KMS-11 (cell line): ENCODE data around the gene BBOX1.

ENCODE experiments used
- H2AFZ ChIP-seq: fragments of 200-600 bp; sonication (generic); 2 replicates; pipeline ENCODE4 v1.6.1; 2016; ENCODE audit warnings: antibody characterized with exemption, mixed run types, low read depth
- H3K27ac ChIP-seq: fragments of 200-600 bp; sonication (generic); 2 replicates; pipeline ENCODE4 v1.6.1; 2016; ENCODE audit warnings: mild to moderate bottlenecking, mixed run types
- H3K27me3 ChIP-seq: fragments of 200-600 bp; sonication (generic); 2 replicates; pipeline ENCODE4 v1.6.1; 2017; ENCODE audit warnings: mild to moderate bottlenecking, low read depth, mixed run types, moderate library complexity; ENCODE audit not compliant: insufficient read depth
- H3K36me3 ChIP-seq: fragments of 200-600 bp; sonication (generic); 2 replicates; pipeline ENCODE4 v1.6.1; 2017; ENCODE audit warnings: mild to moderate bottlenecking, mixed run types; ENCODE audit not compliant: insufficient read depth
- H3K4me1 ChIP-seq: fragments of 200-600 bp; sonication (generic); 2 replicates; pipeline ENCODE4 v1.6.1; 2016; ENCODE audit warnings: mild to moderate bottlenecking, low read depth, mixed run types; ENCODE audit not compliant: poor library complexity, severe bottlenecking
- H3K4me2 ChIP-seq: fragments of 200-600 bp; sonication (generic); 2 replicates; pipeline ENCODE4 v1.7.0; 2016; ENCODE audit warnings: mild to moderate bottlenecking, mixed run types
- H3K4me3 ChIP-seq: fragments of 200-600 bp; sonication (generic); IDR thresholded peaks from 2 replicates; pipeline ENCODE4 v1.6.1; 2017; ENCODE audit warnings: low read depth, low read length, mixed read lengths; ENCODE audit not compliant: insufficient read depth
- H3K79me2 ChIP-seq: fragments of 200-600 bp; sonication (generic); 2 replicates; pipeline ENCODE4 v1.6.1; 2016; ENCODE audit warnings: low read depth, mixed run types; ENCODE audit not compliant: insufficient read depth
- H3K9ac ChIP-seq: fragments of 200-600 bp; sonication (generic); 2 replicates; pipeline ENCODE4 v1.6.1; 2016; ENCODE audit warnings: mild to moderate bottlenecking, mixed run types
- H4K20me1 ChIP-seq: fragments of 200-600 bp; sonication (generic); 2 replicates; pipeline ENCODE4 v1.6.1; 2016; ENCODE audit warnings: mild to moderate bottlenecking, mixed run types; ENCODE audit not compliant: insufficient read depth
- CTCF ChIP-seq: fragments of 200-600 bp; sonication (generic); conservative IDR thresholded peaks from 2 replicates; pipeline ENCODE4 v1.6.1; 2017; ENCODE audit warnings: low read depth, mild to moderate bottlenecking, antibody characterized with exemption, low read length, moderate library complexity, mixed read lengths

Gene BBOX1

GRCh38 chr11:27076121-27076589, 35.5 kb downstream of the BBOX1 start:
- Histone ChIP-seq H3K36me3 (no peaks in the 10 kb centered on the region), H3K27me3 (no peaks in the 10 kb centered on the region), H3K4me3 (no peak overlapping the region), H3K9ac (no peak overlapping the region), H4K20me1 (no peaks in the 10 kb centered on the region), H3K4me2 (no peak overlapping the region), H3K79me2 (no peaks in the 10 kb centered on the region), H3K4me1 (no peaks in the 10 kb centered on the region), H2AFZ (no peak overlapping the region), H3K27ac (no peak overlapping the region)
- TF ChIP-seq CTCF = no peak

DNA sequence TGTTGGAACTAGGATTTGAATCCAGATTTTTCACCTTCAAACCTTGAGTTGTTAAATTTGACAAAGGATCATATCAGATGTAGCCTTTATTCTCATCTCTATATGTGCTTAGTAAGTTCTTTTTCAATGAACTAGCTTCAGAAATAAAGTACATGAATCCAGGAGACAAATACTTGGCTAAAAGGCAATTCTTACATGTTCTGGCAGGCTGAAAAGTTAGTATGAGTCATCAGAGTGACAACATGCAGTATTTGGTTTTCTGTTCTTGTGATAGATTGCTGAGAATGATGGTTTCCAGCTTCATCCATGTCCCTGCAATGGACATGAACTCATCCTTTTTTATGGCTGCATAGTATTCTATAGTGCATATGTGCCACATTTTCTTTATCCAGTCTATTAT, 40.4 kb downstream of the BBOX1 start:
- no peak overlapping the region for H3K27ac ChIP-seq
- no peak overlapping the region for H3K4me3 ChIP-seq
- H3K4me1 ChIP-seq = no peaks in the 10 kb centered on the region
- H3K27me3 ChIP-seq = no peaks in the 10 kb centered on the region
- H3K79me2 ChIP-seq = no peaks in the 10 kb centered on the region
- H3K9ac ChIP-seq = no peak overlapping the region
- H2AFZ ChIP-seq = no peak overlapping the region
- no peaks in the 10 kb centered on the region for H3K36me3 ChIP-seq
- H4K20me1 ChIP-seq = no peaks in the 10 kb centered on the region
- H3K4me2 ChIP-seq = no peak overlapping the region
- no peak for TF ChIP-seq CTCF

DNA sequence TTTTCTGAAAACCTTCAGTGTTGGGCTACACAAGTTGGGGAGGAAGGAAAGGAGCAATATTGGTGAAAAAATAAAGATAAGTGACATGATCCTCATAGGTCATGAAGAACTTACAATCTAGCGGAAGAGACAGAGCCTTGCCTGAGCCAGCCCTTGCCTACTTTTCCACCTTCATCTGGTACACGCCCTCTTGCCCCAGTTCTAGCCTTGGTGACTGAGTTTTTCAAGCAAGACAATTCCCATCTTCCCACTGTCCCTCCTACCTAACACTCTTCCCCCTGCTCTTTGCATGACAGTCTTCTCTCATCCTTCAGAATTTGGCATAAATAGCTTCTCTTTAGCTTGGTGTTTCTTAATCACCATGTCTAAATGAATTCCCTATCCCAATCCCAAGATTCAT, 42.6 kb downstream of the BBOX1 start:
- Histone ChIP-seq H4K20me1 (no peaks in the 10 kb centered on the region), H3K4me3 (no peak overlapping the region), H3K4me1 (no peaks in the 10 kb centered on the region), H2AFZ (no peak overlapping the region), H3K27ac (no peak overlapping the region), H3K27me3 (no peaks in the 10 kb centered on the region), H3K79me2 (no peaks in the 10 kb centered on the region), H3K4me2 (no peak overlapping the region), H3K36me3 (no peaks in the 10 kb centered on the region), H3K9ac (no peak overlapping the region)
- TF ChIP-seq CTCF = no peak

- no peaks in the 10 kb centered on the region for H3K36me3 ChIP-seq
Observed at GRCh38 chr11:27083782-27084181, 43.2 kb downstream of the BBOX1 start.

More at GRCh38 chr11:27083782-27084181, 43.2 kb downstream of the BBOX1 start:
- TF ChIP-seq CTCF = no peak
- H3K79me2 ChIP-seq = no peaks in the 10 kb centered on the region
- no peak overlapping the region for H3K4me3 ChIP-seq
- no peaks in the 10 kb centered on the region for H3K4me1 ChIP-seq
- H3K4me2 ChIP-seq = no peak overlapping the region
- H2AFZ ChIP-seq = no peak overlapping the region
- no peak overlapping the region for H3K9ac ChIP-seq
- no peaks in the 10 kb centered on the region for H3K27me3 ChIP-seq
- H4K20me1 ChIP-seq = no peaks in the 10 kb centered on the region
- H3K27ac ChIP-seq = no peak overlapping the region
